Glutamatergic neuron (in vitro differentiated cells): Measurements from ENCODE around the gene KL. TPM values are rescaled to one million over a fixed set of nuclear protein-coding genes. Genes with fewer than 3 reads are reported as not detected.

Source experiments
- DNase-seq: peaks from one replicate; pipeline ENCODE4 v3.0.0; 2022
- H3K27ac Mint-ChIP-seq: one replicate; pipeline ENCODE4 v1.8.0; 2020; ENCODE audit warnings: mild to moderate bottlenecking, mixed read lengths, inconsistent platforms; ENCODE audit not compliant: unreplicated experiment
- H3K27me3 Mint-ChIP-seq: one replicate; pipeline ENCODE4 v1.8.0; 2020; ENCODE audit warnings: mild to moderate bottlenecking, moderate library complexity, mixed read lengths, inconsistent platforms; ENCODE audit not compliant: unreplicated experiment
- H3K36me3 Mint-ChIP-seq: one replicate; pipeline ENCODE4 v1.8.0; 2020; ENCODE audit warnings: mild to moderate bottlenecking, mixed read lengths, inconsistent platforms; ENCODE audit not compliant: unreplicated experiment
- H3K4me1 Mint-ChIP-seq: one replicate; pipeline ENCODE4 v1.8.0; 2020; ENCODE audit warnings: mild to moderate bottlenecking, low read depth, mixed read lengths, inconsistent platforms; ENCODE audit not compliant: unreplicated experiment
- H3K4me3 Mint-ChIP-seq: one replicate; pipeline ENCODE4 v1.8.0; 2020; ENCODE audit warnings: mild to moderate bottlenecking, mixed read lengths, inconsistent platforms; ENCODE audit not compliant: unreplicated experiment
- H3K9me3 Mint-ChIP-seq: one replicate; pipeline ENCODE4 v1.8.0; 2020; ENCODE audit warnings: mild to moderate bottlenecking, moderate library complexity, mixed read lengths, inconsistent platforms; ENCODE audit not compliant: unreplicated experiment
- total RNA-seq: library from RNA; stranded (reverse); fragmentation: NEBNext Ultra II Directional; extraction: Animal tissue kit (Norgen Biotek cat#: 25700); gene quantifications from one replicate; pipeline ENCODE4 v1.2.1, GENCODE V29; 2021; ENCODE audit not compliant: unreplicated experiment
- TF ChIP-seq, protein P1 (sequence below): fragments of 200-600 bp; sonication (generic); IDR thresholded peaks from one replicate; pipeline ENCODE4 v1.5.0; 2021; ENCODE audit not compliant: partially characterized antibody, unreplicated experiment

Gene KL
- total RNA-seq, 1 donor from 2014 or later: not detected

DNA sequence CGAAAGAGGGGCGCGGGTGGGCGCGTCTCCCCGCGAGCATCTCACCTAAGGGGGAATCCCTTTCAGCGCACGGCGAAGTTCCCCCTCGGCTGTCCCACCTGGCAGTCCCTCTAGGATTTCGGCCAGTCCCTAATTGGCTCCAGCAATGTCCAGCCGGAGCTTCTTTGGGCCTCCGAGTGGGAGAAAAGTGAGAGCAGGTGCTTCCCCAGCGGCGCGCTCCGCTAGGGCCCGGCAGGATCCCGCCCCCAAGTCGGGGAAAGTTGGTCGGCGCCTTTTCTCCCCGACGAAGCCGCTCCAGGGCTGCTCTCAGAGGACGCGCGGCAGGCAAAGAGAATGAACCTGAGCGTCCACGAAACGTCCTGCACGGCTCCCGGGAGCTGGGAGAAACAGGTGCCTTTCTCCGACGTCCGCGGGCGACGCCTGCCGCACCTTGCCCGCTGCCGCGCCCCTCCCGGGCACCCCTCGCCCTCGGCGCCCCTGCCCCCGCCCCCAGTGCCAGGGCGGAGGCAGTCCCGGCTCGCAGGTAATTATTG, 366 bp upstream of the KL start:
- H3K27ac Mint-ChIP-seq: no peak overlapping the region
- H3K4me3 Mint-ChIP-seq: peak overlapping the region; percentile 82
- H3K9me3 Mint-ChIP-seq: peaks cover 5% of the 10 kb centered on the region
- DNase-seq: peak; percentile 20
- peaks cover 12% of the 10 kb centered on the region for H3K36me3 Mint-ChIP-seq
- H3K4me1 Mint-ChIP-seq: no peaks in the 10 kb centered on the region
- TF ChIP-seq, protein P1, sequence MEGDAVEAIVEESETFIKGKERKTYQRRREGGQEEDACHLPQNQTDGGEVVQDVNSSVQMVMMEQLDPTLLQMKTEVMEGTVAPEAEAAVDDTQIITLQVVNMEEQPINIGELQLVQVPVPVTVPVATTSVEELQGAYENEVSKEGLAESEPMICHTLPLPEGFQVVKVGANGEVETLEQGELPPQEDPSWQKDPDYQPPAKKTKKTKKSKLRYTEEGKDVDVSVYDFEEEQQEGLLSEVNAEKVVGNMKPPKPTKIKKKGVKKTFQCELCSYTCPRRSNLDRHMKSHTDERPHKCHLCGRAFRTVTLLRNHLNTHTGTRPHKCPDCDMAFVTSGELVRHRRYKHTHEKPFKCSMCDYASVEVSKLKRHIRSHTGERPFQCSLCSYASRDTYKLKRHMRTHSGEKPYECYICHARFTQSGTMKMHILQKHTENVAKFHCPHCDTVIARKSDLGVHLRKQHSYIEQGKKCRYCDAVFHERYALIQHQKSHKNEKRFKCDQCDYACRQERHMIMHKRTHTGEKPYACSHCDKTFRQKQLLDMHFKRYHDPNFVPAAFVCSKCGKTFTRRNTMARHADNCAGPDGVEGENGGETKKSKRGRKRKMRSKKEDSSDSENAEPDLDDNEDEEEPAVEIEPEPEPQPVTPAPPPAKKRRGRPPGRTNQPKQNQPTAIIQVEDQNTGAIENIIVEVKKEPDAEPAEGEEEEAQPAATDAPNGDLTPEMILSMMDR: no peak
- H3K27me3 Mint-ChIP-seq: peaks cover 15% of the 10 kb centered on the region

DNA sequence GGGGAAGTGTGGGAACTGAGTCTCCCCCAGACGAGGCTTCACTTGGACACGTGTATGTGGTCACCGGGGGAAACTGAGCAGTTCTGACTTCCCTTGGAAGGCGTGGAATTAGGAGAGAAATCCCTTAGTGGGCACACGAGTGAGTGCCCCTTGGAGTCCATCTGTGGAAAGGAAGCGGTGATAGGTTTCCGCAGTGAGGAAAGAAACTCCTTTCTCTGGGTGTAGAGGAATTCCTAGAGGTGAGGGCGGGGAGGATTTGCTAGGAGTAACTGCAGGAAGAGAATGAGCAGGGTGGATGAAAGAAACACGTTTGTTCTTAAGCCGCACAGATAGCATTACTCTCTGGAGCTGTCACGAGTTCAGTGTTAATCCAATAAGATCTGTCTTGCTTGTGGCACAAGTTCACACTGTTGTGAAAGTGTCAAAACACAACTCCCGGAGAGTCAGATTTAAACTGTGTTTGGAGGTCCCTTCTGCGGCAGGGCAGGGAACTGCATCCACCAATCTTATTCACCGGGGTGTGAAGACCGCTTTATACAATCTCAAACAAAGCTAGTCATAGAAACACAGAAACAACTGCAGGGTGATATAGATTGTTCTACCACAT, 1.2 kb downstream of the KL start:
- no peak for DNase-seq
- Mint-ChIP-seq H3K9me3 (peaks cover 5% of the 10 kb centered on the region), H3K4me1 (no peaks in the 10 kb centered on the region), H3K27ac (no peak overlapping the region), H3K36me3 (peaks cover 15% of the 10 kb centered on the region), H3K4me3 (peak overlapping the region; percentile 47), H3K27me3 (peaks cover 16% of the 10 kb centered on the region)
- TF ChIP-seq, protein P1: peak; percentile 39

DNA sequence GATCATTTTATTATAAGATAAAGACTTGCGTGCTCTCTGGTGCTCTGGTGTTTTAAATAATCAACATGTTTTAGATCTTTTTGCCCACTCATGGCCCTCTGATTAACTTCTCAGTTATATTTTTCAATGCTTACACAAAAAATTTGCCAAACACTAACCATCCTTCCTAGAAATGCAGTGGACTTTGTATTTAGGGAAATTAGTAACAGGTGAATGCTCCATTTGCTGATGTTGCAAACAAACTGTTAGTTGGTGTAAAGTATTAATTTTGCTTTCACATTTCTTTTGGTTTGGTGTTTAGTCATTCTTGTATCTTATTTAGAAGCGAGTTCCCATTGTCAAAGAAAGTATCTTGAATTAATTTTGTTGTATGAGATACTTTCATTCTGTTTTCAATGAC, 2.7 kb downstream of the KL start:
- Mint-ChIP-seq H3K4me3 (no peak overlapping the region), H3K27ac (no peak overlapping the region), H3K4me1 (no peaks in the 10 kb centered on the region), H3K27me3 (peaks cover 16% of the 10 kb centered on the region), H3K9me3 (peaks cover 5% of the 10 kb centered on the region), H3K36me3 (peaks cover 15% of the 10 kb centered on the region)
- TF ChIP-seq, protein P1: no peak
- no peak for DNase-seq

DNA sequence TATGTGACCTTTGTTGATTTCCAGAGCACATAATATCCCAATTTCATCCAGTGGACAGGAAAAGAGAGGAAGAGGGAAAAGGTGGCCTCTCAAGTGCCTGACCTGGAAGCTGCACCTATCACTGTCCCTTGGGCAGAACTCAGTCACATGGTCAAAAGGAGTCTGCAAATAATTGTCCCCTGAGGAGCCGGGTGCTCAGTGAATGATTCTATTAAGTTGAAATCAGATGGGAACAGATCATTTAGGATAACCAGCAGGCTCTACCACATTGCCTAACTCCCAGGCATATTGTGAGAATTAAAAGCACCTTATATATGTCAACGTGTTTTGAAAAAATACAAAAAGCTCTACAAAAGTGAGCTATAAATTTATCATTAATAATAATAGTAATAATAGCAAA, 6.8 kb downstream of the KL start:
- H3K27ac Mint-ChIP-seq: no peak overlapping the region
- H3K4me3 Mint-ChIP-seq: no peak overlapping the region
- TF ChIP-seq, protein P1: no peak
- H3K4me1 Mint-ChIP-seq: no peaks in the 10 kb centered on the region
- H3K36me3 Mint-ChIP-seq: peaks cover 10% of the 10 kb centered on the region
- H3K27me3 Mint-ChIP-seq: peaks cover 2% of the 10 kb centered on the region
- H3K9me3 Mint-ChIP-seq: peaks cover 3% of the 10 kb centered on the region
- no peak for DNase-seq

DNA sequence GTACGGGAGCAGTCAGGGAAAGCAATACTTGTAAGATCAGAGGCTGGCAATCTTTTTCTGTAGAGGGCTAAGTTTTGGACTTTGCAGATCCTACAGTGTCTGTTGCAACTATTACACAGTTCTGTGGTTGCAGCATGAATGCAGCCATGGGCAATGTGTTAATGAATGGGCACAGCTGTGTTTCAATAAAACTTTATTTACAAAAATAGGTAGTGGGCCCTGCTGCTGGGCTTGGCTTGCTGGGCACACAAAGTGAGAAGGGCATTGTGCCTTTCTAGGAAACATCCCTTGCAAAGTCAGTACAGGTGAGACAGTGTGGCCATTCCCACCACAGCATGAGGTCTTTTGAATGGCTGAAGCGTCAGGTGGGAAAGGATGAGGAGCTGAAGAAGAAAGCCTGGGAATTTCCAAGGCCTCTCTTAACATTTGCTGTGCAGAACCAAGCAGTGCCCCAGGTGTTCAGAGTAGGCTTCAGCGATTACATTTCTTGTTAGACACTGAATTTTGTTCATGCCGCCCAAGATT, 9.1 kb downstream of the KL start:
- TF ChIP-seq, protein P1: no peak
- no peaks in the 10 kb centered on the region for H3K4me1 Mint-ChIP-seq
- peaks cover 2% of the 10 kb centered on the region for H3K27me3 Mint-ChIP-seq
- no peak overlapping the region for H3K4me3 Mint-ChIP-seq
- peaks cover 9% of the 10 kb centered on the region for H3K36me3 Mint-ChIP-seq
- DNase-seq: no peak
- peaks cover 3% of the 10 kb centered on the region for H3K9me3 Mint-ChIP-seq
- H3K27ac Mint-ChIP-seq: no peak overlapping the region
